ENCODE measurements around the gene UGT1A4. TPM values are rescaled to one million over a fixed set of nuclear protein-coding genes. Genes with fewer than 3 reads are reported as not detected.
"Not testable (repeated sequence)": the region's sequence is repeated elsewhere in the genome, so short reads cannot be mapped to it uniquely, and the experiment has no call there.

UGT1A4 gene
- total RNA-seq, 1 donor from 2014 or later, result 0.98 TPM

GRCh38 chr2:233747283-233747544, 28.7 kb downstream of the UGT1A4 start:
- TF ChIP-seq, protein P1, sequence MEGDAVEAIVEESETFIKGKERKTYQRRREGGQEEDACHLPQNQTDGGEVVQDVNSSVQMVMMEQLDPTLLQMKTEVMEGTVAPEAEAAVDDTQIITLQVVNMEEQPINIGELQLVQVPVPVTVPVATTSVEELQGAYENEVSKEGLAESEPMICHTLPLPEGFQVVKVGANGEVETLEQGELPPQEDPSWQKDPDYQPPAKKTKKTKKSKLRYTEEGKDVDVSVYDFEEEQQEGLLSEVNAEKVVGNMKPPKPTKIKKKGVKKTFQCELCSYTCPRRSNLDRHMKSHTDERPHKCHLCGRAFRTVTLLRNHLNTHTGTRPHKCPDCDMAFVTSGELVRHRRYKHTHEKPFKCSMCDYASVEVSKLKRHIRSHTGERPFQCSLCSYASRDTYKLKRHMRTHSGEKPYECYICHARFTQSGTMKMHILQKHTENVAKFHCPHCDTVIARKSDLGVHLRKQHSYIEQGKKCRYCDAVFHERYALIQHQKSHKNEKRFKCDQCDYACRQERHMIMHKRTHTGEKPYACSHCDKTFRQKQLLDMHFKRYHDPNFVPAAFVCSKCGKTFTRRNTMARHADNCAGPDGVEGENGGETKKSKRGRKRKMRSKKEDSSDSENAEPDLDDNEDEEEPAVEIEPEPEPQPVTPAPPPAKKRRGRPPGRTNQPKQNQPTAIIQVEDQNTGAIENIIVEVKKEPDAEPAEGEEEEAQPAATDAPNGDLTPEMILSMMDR (IDR thresholded peaks at IDR 0.05), result no peak
- TF ChIP-seq POLR2AphosphoS5 (IDR thresholded peaks at IDR 0.05; ENCODE audit: insufficient read depth in 1 of 2, low read depth in 1 of 2) (no peak), POLR2A (IDR thresholded peaks at IDR 0.05) (no peak)
- no peak overlapping the region for H3K27ac ChIP-seq
- no peaks in the 10 kb centered on the region for H3K27me3 ChIP-seq
- no peaks in the 10 kb centered on the region for H3K9me3 ChIP-seq
- DNase-seq (ENCODE audit: extremely low spot score in 2 of 2), result no peak
- intact Hi-C loops (cut with DNase I), result no loop called here
- no peaks in the 10 kb centered on the region for H3K4me1 ChIP-seq
- H3K4me3 ChIP-seq, result no peak overlapping the region
- no peaks in the 10 kb centered on the region for H3K36me3 ChIP-seq

- H3K9me3 ChIP-seq; H3K27ac ChIP-seq; H3K36me3 ChIP-seq; intact Hi-C loops (cut with DNase I); DNase-seq (ENCODE audit: extremely low spot score in 2 of 2); H3K27me3 ChIP-seq; H3K4me3 ChIP-seq; H3K4me1 ChIP-seq: not testable (repeated sequence)
Observed at GRCh38 chr2:233750689-233751088, 32.2 kb downstream of the UGT1A4 start.

- H3K4me3 ChIP-seq; H3K27me3 ChIP-seq; H3K9me3 ChIP-seq; H3K27ac ChIP-seq; H3K36me3 ChIP-seq; DNase-seq (ENCODE audit: extremely low spot score in 2 of 2); intact Hi-C loops (cut with DNase I); H3K4me1 ChIP-seq: not testable (repeated sequence)
Observed at GRCh38 chr2:233751212-233752009, 32.9 kb downstream of the UGT1A4 start.

DNA sequence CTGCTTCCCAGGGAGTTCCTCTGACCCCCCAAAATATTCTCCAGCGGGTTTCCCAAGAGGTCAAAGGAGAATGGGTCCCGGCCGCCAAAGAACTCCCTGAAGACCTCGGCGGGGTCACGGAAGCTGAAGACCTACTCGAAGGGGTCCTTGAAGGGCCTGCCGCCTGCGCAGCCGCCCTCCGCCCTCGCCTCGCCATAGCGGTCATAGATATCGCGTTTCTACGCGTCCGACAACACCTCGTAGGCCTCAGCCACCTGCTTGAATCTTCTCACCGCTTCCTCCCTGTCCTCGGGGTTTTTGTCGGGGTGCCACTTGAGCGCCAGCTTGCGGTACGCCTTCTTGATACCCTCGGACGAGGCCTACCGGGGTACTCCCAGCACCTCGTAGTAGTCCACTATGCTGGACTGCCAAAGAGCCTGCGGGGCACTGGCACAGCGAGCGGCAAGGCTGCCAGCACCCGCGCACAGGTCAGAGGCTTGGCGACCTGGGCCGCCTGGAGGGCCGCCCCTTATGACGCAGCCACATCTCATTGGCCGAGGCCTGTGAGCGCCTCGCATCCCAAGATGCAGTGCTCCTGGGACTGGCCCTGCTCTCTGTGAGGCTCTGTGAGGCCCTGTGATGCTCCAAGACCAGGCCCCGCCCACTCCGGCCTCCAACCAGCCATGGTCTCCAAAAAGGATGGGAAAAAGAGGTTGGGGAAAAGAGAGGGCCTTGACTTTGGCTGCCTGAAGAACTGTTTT, 36.5 kb downstream of the UGT1A4 start:
- no peak overlapping the region for H3K27ac ChIP-seq
- no peaks in the 10 kb centered on the region for H3K4me1 ChIP-seq
- DNase-seq (ENCODE audit: extremely low spot score in 2 of 2), result no peak
- intact Hi-C loops (cut with DNase I), result no loop called here
- no peak overlapping the region for H3K4me3 ChIP-seq
- H3K9me3 ChIP-seq, result no peaks in the 10 kb centered on the region
- no peak for TF ChIP-seq POLR2AphosphoS5 (IDR thresholded peaks at IDR 0.05; ENCODE audit: insufficient read depth in 1 of 2, low read depth in 1 of 2)
- TF ChIP-seq, protein P1 (IDR thresholded peaks at IDR 0.05), result no peak
- H3K36me3 ChIP-seq, result no peaks in the 10 kb centered on the region
- H3K27me3 ChIP-seq, result no peaks in the 10 kb centered on the region

- intact Hi-C loops (cut with DNase I), result no loop called here
- no peak overlapping the region for H3K4me3 ChIP-seq
- TF ChIP-seq POLR2A (IDR thresholded peaks at IDR 0.05) (no peak), POLR2AphosphoS5 (IDR thresholded peaks at IDR 0.05; ENCODE audit: insufficient read depth in 1 of 2, low read depth in 1 of 2) (no peak)
- TF ChIP-seq, protein P1 (IDR thresholded peaks at IDR 0.05), result no peak
- no peaks in the 10 kb centered on the region for H3K27me3 ChIP-seq
- H3K9me3 ChIP-seq, result no peaks in the 10 kb centered on the region
- no peak overlapping the region for H3K27ac ChIP-seq
- no peak for DNase-seq (ENCODE audit: extremely low spot score in 2 of 2)
- no peaks in the 10 kb centered on the region for H3K36me3 ChIP-seq
- no peaks in the 10 kb centered on the region for H3K4me1 ChIP-seq
Observed at GRCh38 chr2:233756429-233757081, 38.0 kb downstream of the UGT1A4 start.

DNA sequence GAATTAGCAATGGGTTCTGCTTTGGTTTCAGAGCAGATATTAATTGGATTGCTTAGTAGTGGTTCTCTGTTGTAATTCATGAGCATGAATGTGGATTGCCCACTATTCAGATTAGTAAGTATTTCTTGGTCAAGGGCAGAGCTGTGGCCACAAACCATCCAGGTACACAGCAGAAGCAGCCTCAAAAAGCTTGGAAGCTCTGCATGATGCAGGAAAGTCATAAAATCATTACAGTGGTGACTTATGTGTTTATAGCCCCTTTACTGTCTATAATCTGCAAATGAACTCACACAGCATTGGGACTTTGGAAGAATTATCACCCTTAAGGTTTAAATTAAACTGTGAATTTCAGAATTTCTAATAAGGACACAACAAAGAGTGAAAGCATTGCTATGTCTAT, 39.6 kb downstream of the UGT1A4 start:
- DNase-seq (ENCODE audit: extremely low spot score in 2 of 2), result no peak
- Histone ChIP-seq H3K27ac (no peak overlapping the region), H3K27me3 (no peaks in the 10 kb centered on the region), H3K4me3 (no peak overlapping the region), H3K4me1 (no peaks in the 10 kb centered on the region), H3K9me3 (no peaks in the 10 kb centered on the region), H3K36me3 (no peaks in the 10 kb centered on the region)
- TF ChIP-seq POLR2A (IDR thresholded peaks at IDR 0.05) (no peak), POLR2AphosphoS5 (IDR thresholded peaks at IDR 0.05; ENCODE audit: insufficient read depth in 1 of 2, low read depth in 1 of 2) (no peak)
- TF ChIP-seq, protein P1 (IDR thresholded peaks at IDR 0.05), result no peak
- intact Hi-C loops (cut with DNase I), result no loop called here

Data from vagina (tissue), 2 donors.